NOMO-1 treated with DMSO at 0.1 percent for 48 hours (cell line): Measurements from ENCODE around the gene GALR2.

Experiments
- DNase-seq: peaks from one replicate; lab custom pipeline; 2025; ENCODE audit not compliant: unreplicated experiment; lab: John Stamatoyannopoulos, UW

GALR2 gene

GRCh38 chr17:76124582-76125390, 50.2 kb downstream of the GALR2 start:
- no peak for DNase-seq

GRCh38 chr17:76125391-76125675, 50.8 kb downstream of the GALR2 start:
- no peak for DNase-seq

- DNase-seq, result no peak
These were observed 51.3 kb downstream of the GALR2 start for GRCh38 chr17:76125922-76126321.
